ENCODE data around the gene MBD5. TPM values are rescaled to one million over a fixed set of nuclear protein-coding genes. Genes with fewer than 3 reads are reported as not detected.

MBD5 gene
- total RNA-seq, 4 donors from 2014 or later = 11.9 to 51.9 (median 19.7) TPM

DNA sequence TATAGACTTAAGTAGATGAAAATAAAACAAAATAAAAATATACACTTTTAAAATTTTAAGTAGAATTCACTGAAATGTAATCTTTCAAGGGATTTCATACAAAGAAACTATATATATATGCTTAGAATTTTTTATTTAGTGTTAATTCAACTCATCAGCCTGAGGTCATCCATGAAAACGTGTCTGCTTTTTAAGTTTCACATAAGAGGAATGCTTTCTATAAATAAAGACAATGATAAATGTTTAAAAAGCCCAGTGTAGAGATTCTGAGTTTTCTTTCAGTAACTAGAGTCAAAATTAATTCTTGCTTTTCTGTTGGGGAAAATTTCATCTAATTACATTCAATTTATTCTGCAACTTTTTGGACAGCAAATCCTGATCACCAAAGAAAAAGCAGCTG lies 213.3 kb downstream of the MBD5 start:
- Histone ChIP-seq H3K27me3 (no peaks in the 10 kb centered on the region), H3K9me3 (peaks cover 4% of the 10 kb centered on the region), H3K4me3 (no peak overlapping the region), H3K27ac (no peak overlapping the region), H3K4me1 (no peaks in the 10 kb centered on the region), H3K36me3 (peaks cover 26% of the 10 kb centered on the region)
- no peak for DNase-seq (ENCODE audit: low spot score in 2 of 2)
- WGBS = 86% methylated on average over 1 of the region's 1 CpG
- TF ChIP-seq, protein P1, sequence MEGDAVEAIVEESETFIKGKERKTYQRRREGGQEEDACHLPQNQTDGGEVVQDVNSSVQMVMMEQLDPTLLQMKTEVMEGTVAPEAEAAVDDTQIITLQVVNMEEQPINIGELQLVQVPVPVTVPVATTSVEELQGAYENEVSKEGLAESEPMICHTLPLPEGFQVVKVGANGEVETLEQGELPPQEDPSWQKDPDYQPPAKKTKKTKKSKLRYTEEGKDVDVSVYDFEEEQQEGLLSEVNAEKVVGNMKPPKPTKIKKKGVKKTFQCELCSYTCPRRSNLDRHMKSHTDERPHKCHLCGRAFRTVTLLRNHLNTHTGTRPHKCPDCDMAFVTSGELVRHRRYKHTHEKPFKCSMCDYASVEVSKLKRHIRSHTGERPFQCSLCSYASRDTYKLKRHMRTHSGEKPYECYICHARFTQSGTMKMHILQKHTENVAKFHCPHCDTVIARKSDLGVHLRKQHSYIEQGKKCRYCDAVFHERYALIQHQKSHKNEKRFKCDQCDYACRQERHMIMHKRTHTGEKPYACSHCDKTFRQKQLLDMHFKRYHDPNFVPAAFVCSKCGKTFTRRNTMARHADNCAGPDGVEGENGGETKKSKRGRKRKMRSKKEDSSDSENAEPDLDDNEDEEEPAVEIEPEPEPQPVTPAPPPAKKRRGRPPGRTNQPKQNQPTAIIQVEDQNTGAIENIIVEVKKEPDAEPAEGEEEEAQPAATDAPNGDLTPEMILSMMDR (IDR thresholded peaks at IDR 0.05) = no peak
- TF ChIP-seq POLR2A (IDR thresholded peaks at IDR 0.05) = no peak
- no peak for TF ChIP-seq POLR2AphosphoS5 (IDR thresholded peaks at IDR 0.05)
- TF ChIP-seq EP300 (IDR thresholded peaks at IDR 0.05) = no peak

DNA sequence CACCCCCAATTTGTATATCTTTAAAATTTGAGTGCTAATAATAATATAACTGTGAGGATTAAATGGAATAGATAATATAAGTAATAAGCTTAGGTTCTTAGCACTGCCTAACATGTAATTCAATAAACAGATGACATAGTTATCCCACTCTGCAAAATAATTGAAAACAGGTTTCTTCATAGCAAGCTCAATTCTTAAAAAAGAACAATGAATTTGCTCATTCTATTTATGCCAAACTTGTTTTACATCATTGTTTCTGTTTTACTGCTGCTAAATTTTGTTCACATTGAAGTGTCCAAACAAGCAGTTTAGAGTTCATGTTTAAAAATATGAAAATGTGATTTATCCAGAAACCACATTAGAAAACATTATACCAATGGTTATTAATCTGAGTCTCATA lies 217.0 kb downstream of the MBD5 start:
- DNase-seq (ENCODE audit: low spot score in 2 of 2) = no peak
- Histone ChIP-seq H3K4me3 (no peak overlapping the region), H3K27ac (peak overlapping the region; percentile 29), H3K27me3 (no peaks in the 10 kb centered on the region), H3K36me3 (peaks cover 26% of the 10 kb centered on the region), H3K4me1 (no peaks in the 10 kb centered on the region), H3K9me3 (peaks cover 4% of the 10 kb centered on the region)
- TF ChIP-seq POLR2AphosphoS5 (IDR thresholded peaks at IDR 0.05) (no peak), POLR2A (IDR thresholded peaks at IDR 0.05) (no peak), EP300 (IDR thresholded peaks at IDR 0.05) (no peak)
- TF ChIP-seq, protein P1 (IDR thresholded peaks at IDR 0.05) = no peak

DNA sequence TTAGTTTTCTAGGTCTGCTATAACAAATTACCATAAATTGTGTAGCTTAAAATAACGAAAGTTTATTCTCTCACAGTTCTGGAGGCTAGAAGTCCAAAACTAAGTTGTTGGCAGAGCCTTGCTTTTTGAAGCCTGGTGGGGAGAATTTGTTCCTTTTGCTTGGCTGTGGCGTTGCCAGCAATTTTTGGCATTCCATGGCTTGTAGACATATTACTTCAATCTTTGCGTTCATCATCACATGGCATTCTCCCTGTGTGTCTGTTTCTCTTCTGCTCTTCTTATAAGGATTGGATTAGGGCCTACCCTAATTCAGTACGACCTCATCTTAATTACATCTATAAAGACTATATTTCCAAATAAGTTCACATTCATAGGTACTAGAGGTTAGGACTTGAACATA lies 217.7 kb downstream of the MBD5 start:
- Histone ChIP-seq H3K27me3 (no peaks in the 10 kb centered on the region), H3K4me1 (no peaks in the 10 kb centered on the region), H3K27ac (no peak overlapping the region), H3K4me3 (no peak overlapping the region), H3K9me3 (peaks cover 4% of the 10 kb centered on the region), H3K36me3 (peaks cover 26% of the 10 kb centered on the region)
- TF ChIP-seq POLR2A (IDR thresholded peaks at IDR 0.05) (no peak), EP300 (IDR thresholded peaks at IDR 0.05) (no peak), POLR2AphosphoS5 (IDR thresholded peaks at IDR 0.05) (no peak)
- TF ChIP-seq, protein P1 (IDR thresholded peaks at IDR 0.05) = no peak
- no peak for DNase-seq (ENCODE audit: low spot score in 2 of 2)
- WGBS = 67% methylated on average over 4 of the region's 4 CpGs

DNA sequence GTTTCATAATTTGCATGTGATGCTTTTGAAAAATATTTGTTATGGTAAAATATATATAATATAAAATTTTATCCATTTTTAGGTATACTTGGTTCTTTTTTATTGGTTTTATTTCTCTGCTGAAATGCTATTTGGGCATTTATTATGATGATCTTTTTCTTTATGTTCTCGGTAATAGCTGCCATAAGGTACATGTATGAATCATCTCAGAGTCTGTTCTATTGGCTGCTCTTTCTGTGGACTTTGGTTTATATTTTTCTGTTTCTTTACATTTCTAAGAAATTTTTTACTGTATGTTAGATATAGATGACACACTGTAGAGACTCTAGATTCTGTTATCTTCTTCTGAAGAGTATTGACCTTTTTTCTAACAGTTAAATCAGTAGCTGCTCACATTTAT lies 219.9 kb downstream of the MBD5 start:
- Histone ChIP-seq H3K4me3 (no peak overlapping the region), H3K27ac (no peak overlapping the region), H3K27me3 (no peaks in the 10 kb centered on the region), H3K9me3 (peaks cover 4% of the 10 kb centered on the region), H3K36me3 (peaks cover 21% of the 10 kb centered on the region), H3K4me1 (no peaks in the 10 kb centered on the region)
- no peak for TF ChIP-seq EP300 (IDR thresholded peaks at IDR 0.05)
- TF ChIP-seq POLR2A (IDR thresholded peaks at IDR 0.05) = no peak
- no peak for TF ChIP-seq POLR2AphosphoS5 (IDR thresholded peaks at IDR 0.05)
- TF ChIP-seq, protein P1 (IDR thresholded peaks at IDR 0.05) = no peak
- DNase-seq (ENCODE audit: low spot score in 2 of 2) = no peak
- WGBS = 93% methylated on average over 1 of the region's 1 CpG

DNA sequence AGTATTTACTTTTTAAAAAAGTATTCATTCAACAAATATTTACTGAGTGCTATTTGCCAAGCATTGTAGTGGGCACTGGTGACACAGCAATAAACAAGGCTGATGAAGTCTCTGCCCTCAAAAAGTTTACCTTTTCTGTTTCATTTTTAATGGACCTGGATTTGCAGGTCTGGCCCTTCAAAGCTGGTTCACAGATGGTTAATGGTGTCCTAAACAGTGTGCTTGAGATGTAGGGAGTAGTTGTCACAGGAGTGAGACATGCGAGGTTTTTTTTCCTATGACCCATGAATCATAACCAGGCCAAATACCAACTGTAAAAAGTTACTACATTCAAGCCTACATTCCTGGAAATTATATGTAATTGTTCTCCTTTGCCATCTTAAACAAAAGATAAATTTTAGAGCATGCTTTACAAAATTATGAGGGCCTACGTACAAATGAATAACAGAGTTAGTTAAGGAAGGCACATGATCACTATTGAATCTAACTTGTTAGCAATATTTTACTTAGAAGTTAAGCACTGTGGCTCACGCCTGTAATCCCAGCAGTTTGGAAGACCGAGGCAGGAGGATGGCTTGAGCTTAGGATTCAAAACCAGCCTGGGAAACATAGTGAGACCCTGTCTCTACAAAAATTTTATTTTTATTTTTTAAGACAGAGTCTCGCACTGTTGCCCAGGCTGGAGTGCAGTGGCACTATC lies 223.9 kb downstream of the MBD5 start:
- Histone ChIP-seq H3K4me3 (no peak overlapping the region), H3K9me3 (no peaks in the 10 kb centered on the region), H3K27ac (no peak overlapping the region), H3K4me1 (no peaks in the 10 kb centered on the region), H3K27me3 (no peaks in the 10 kb centered on the region), H3K36me3 (no peaks in the 10 kb centered on the region)
- no peak for DNase-seq (ENCODE audit: low spot score in 2 of 2)
- no peak for TF ChIP-seq EP300 (IDR thresholded peaks at IDR 0.05)
- TF ChIP-seq, protein P1 (IDR thresholded peaks at IDR 0.05) = no peak
- TF ChIP-seq POLR2A (IDR thresholded peaks at IDR 0.05) = no peak
- no peak for TF ChIP-seq POLR2AphosphoS5 (IDR thresholded peaks at IDR 0.05)
- WGBS = 73% methylated on average over 5 of the region's 5 CpGs
